Head of caudate nucleus (tissue), 42 donors: Measurements from ENCODE around the gene HPS3.
"Not testable (repeated sequence)": the region's sequence is repeated elsewhere in the genome, so short reads cannot be mapped to it uniquely, and the experiment has no call there.

Experiments used
- DNase-seq, 42 donors: peaks; one replicate each; pipeline versions ENCODE4 v3.0.0 to v3.0.0-alpha.2; 2020 to 2021; ENCODE audit warnings: mixed read lengths in 7 of 42
- intact Hi-C: fragments of 100-400 bp; cut with DNase I; formaldehyde crosslinking; loops from one replicate; pipeline ENCODE4 v1.15.0; 2022

Gene HPS3

GRCh38 chr3:149219380-149220121 is 90.1 kb downstream of the HPS3 start:
- intact Hi-C loops, DNase-seq: not testable (repeated sequence)

- intact Hi-C loops, result no loop called here
- no peak for DNase-seq
Measured at GRCh38 chr3:149221783-149222517, 92.5 kb downstream of the HPS3 start, which contains the start of gene CP. TSS of gene CP (minus strand) at chr3:149221829. CDS start at chr3:149221792, 37 bp downstream.
